CD4-positive, alpha-beta T cell (primary cell): ENCODE results near the gene PAK6. TPM values are rescaled to one million over a fixed set of nuclear protein-coding genes. Genes with fewer than 3 reads are reported as not detected.

Experiments
- ATAC-seq: fragments of 200-7000 bp; cut with Tn5 transposase; one replicate; pipeline ENCODE4 v1.10.0; 2022; ENCODE audit warnings: mild to moderate bottlenecking; ENCODE audit not compliant: poor library complexity
- CTCF ChIA-PET: fragments of 350-600 bp; sonication (Branson Sonifier 250); formaldehyde crosslinking; loops from one replicate; lab custom pipeline; 2021; ENCODE audit warnings: antibody characterized with exemption, inconsistent platforms; lab: Charles Lee
- POLR2A ChIA-PET: fragments of 350-600 bp; sonication (Branson Sonifier 250); formaldehyde crosslinking; loops from one replicate; lab custom pipeline; 2021; ENCODE audit warnings: antibody characterized with exemption, inconsistent platforms; lab: Charles Lee
- DNase-seq, 14 experiments: peaks; one replicate each; pipeline ENCODE4 v3.0.0-alpha.2; 2013 to 2020; ENCODE audit warnings: mixed read lengths in 2 of 14
- H3K27ac ChIP-seq, 2 donors: one replicate each; pipeline versions ENCODE4 v1.5.1 to v1.7.0; 2013; ENCODE audit warnings: low read length in 2 of 2, low read depth in 1 of 2, mild to moderate bottlenecking in 1 of 2
- H3K27me3 ChIP-seq, 2 experiments: 1 replicate in 1 of 2; 2 replicates in 1 of 2; pipeline versions ENCODE4 v1.6.1 to v1.7.0; 2013; ENCODE audit warnings: low read length in 2 of 2, control low read depth in 1 of 2, mild to moderate bottlenecking in 1 of 2, moderate library complexity in 1 of 2; ENCODE audit not compliant: insufficient read depth in 2 of 2, control insufficient read depth in 1 of 2
- H3K36me3 ChIP-seq: one replicate; pipeline ENCODE4 v1.6.1; 2013; ENCODE audit warnings: low read length, control low read depth; ENCODE audit not compliant: insufficient read depth
- H3K4me1 ChIP-seq: one replicate; pipeline ENCODE4 v1.6.1; 2013; ENCODE audit warnings: low read length, control low read depth; ENCODE audit not compliant: insufficient read depth
- H3K4me3 ChIP-seq: one replicate; pipeline ENCODE4 v1.5.1; 2013; ENCODE audit warnings: mild to moderate bottlenecking, low read length, moderate library complexity
- H3K9me3 ChIP-seq, 2 experiments: 1 replicate in 1 of 2; 2 replicates in 1 of 2; pipeline versions ENCODE4 v1.6.1 to v1.7.0; 2013; ENCODE audit warnings: low read length in 2 of 2, mild to moderate bottlenecking in 2 of 2, control low read depth in 1 of 2, moderate library complexity in 1 of 2; ENCODE audit not compliant: control insufficient read depth in 1 of 2, insufficient read depth in 1 of 2
- H3K27ac Mint-ChIP-seq: one replicate; pipeline ENCODE4 v1.8.0; 2020; ENCODE audit warnings: mixed read lengths
- H3K27me3 Mint-ChIP-seq: one replicate; pipeline ENCODE4 v1.8.0; 2021; ENCODE audit warnings: mixed read lengths
- H3K36me3 Mint-ChIP-seq: one replicate; pipeline ENCODE4 v1.8.0; 2021; ENCODE audit warnings: low read depth, mixed read lengths
- H3K4me1 Mint-ChIP-seq: one replicate; pipeline ENCODE4 v1.8.0; 2021; ENCODE audit warnings: low read depth, mixed read lengths
- H3K4me3 Mint-ChIP-seq: one replicate; pipeline ENCODE4 v1.8.0; 2020; ENCODE audit warnings: mild to moderate bottlenecking, mixed read lengths
- H3K9me3 Mint-ChIP-seq: one replicate; pipeline ENCODE4 v1.8.0; 2020; ENCODE audit warnings: mixed read lengths
- CTCF ChIP-seq: fragments of 200-600 bp; IDR thresholded peaks from one replicate; pipeline ENCODE4 v1.8.0; 2022; ENCODE audit warnings: antibody characterized with exemption, mild to moderate bottlenecking
- intact Hi-C, 2 experiments: fragments of 100-400 bp; cut with DNase I in 1 of 2; cut with micrococcal nuclease in 1 of 2; formaldehyde crosslinking; loops; one replicate each; pipeline versions ENCODE4 v1.15.1 to v1.9.0; 2023 to 2025; cut with DNase I, micrococcal nuclease
- total RNA-seq, 174 experiments: library from RNA in 2 of 174; stranded (reverse) in 2 of 174; gene quantifications; one replicate each; pipeline ENCODE4 v1.2.3 and lab custom pipeline; 2021 to 2026

The PAK6 gene
- total RNA-seq, 2 experiments from 2014 or later, result 0.34 to 0.36 TPM

GRCh38 chr15:40232625-40233070 is 6.2 kb upstream of the PAK6 start:
- Mint-ChIP-seq H3K4me1 (no peaks in the 10 kb centered on the region), H3K4me3 (no peak overlapping the region), H3K36me3 (no peaks in the 10 kb centered on the region), H3K9me3 (no peaks in the 10 kb centered on the region), H3K27me3 (peaks cover under 1% of the 10 kb centered on the region), H3K27ac (no peak overlapping the region)
- Histone ChIP-seq H3K36me3 (no peaks in the 10 kb centered on the region), H3K27me3 (no peaks in the 10 kb centered on the region), H3K4me1 (no peaks in the 10 kb centered on the region), H3K4me3 (no peak overlapping the region), H3K9me3 (no peaks in the 10 kb centered on the region), H3K27ac (no peak overlapping the region)
- ATAC-seq (no peak), DNase-seq (no peak)
- TF ChIP-seq CTCF, result no peak
- ChIA-PET POLR2A (no interaction called here), CTCF (no interaction called here)
- intact Hi-C loops, result no loop called here

GRCh38 chr15:40233727-40234577 is 4.9 kb upstream of the PAK6 start:
- ChIA-PET POLR2A (no interaction called here), CTCF (no interaction called here)
- ATAC-seq (no peak), DNase-seq (no peak)
- H3K4me3 ChIP-seq, result no peak overlapping the region
- peaks cover 0 to 6% of the 10 kb centered on the region in 2 experiments for H3K27me3 ChIP-seq
- intact Hi-C loops, result no loop called here
- H3K4me1 ChIP-seq, result peaks cover 4% of the 10 kb centered on the region
- Mint-ChIP-seq H3K4me3 (no peak overlapping the region), H3K36me3 (no peaks in the 10 kb centered on the region), H3K27ac (no peak overlapping the region), H3K4me1 (no peaks in the 10 kb centered on the region), H3K27me3 (peaks cover 13% of the 10 kb centered on the region), H3K9me3 (no peaks in the 10 kb centered on the region)
- TF ChIP-seq CTCF, result no peak
- no peaks in the 10 kb centered on the region for H3K36me3 ChIP-seq
- H3K27ac ChIP-seq, result no peak overlapping the region
- H3K9me3 ChIP-seq, result no peaks in the 10 kb centered on the region

- ATAC-seq (no peak), DNase-seq (no peak)
- intact Hi-C loops, result no loop called here
- no peak overlapping the region for H3K27ac Mint-ChIP-seq
- no peaks in the 10 kb centered on the region for H3K9me3 Mint-ChIP-seq
- peaks cover 6% of the 10 kb centered on the region for H3K4me1 Mint-ChIP-seq
- Histone ChIP-seq H3K27me3 (peaks cover 5 to 11% of the 10 kb centered on the region in 2 experiments), H3K4me1 (peaks cover 10% of the 10 kb centered on the region), H3K36me3 (no peaks in the 10 kb centered on the region), H3K4me3 (no peak overlapping the region), H3K27ac (no peak overlapping the region), H3K9me3 (peaks cover 0 to under 1% of the 10 kb centered on the region in 2 experiments)
- CTCF ChIA-PET, result no interaction called here
- no peak for TF ChIP-seq CTCF
- no peak overlapping the region for H3K4me3 Mint-ChIP-seq
- no peaks in the 10 kb centered on the region for H3K36me3 Mint-ChIP-seq
- POLR2A ChIA-PET, result no interaction called here
- peaks cover 21% of the 10 kb centered on the region for H3K27me3 Mint-ChIP-seq
Measured at GRCh38 chr15:40234783-40235182, 4.1 kb upstream of the PAK6 start.
